A549 (cell line): ENCODE measurements around the gene MSGN1.

Source experiments
- CEBPB ChIP-seq, 2 experiments: fragments of >200 bp in 1 of 2; sonication (Bioruptor Twin) in 1 of 2; formaldehyde crosslinking in 1 of 2; IDR thresholded peaks; 2 replicates each; pipeline ENCODE4 v1.6.1; 2012 to 2016
- EP300 ChIP-seq, 2 experiments: fragments of >200 bp; sonication (Bioruptor Twin); formaldehyde crosslinking; IDR thresholded peaks; 2 replicates in 1 of 2; 3 replicates in 1 of 2; pipeline ENCODE4 v1.6.1; 2016 to 2017
- POLR2A ChIP-seq: IDR thresholded peaks from 2 replicates; pipeline ENCODE4 v1.6.1; 2012; ENCODE audit warnings: mild to moderate bottlenecking, low read length
- RAD21 ChIP-seq, 2 experiments: fragments of >200 bp in 1 of 2; sonication (Bioruptor Twin) in 1 of 2; formaldehyde crosslinking in 1 of 2; IDR thresholded peaks in 1 of 2; conservative IDR thresholded peaks in 1 of 2; 2 replicates in 1 of 2; 3 replicates in 1 of 2; pipeline ENCODE4 v1.6.1; 2012 to 2018; ENCODE audit warnings: inconsistent platforms in 1 of 2
- RFX5 ChIP-seq: fragments of 450-650 bp; IDR thresholded peaks from 2 replicates; pipeline ENCODE4 v1.7.1; 2014; ENCODE audit warnings: antibody characterized with exemption, mild to moderate bottlenecking, moderate library complexity
- SMC3 ChIP-seq: fragments of >200 bp; sonication (Bioruptor Twin); formaldehyde crosslinking; IDR thresholded peaks from 3 replicates; pipeline ENCODE4 v1.6.1; 2018; ENCODE audit warnings: inconsistent platforms
- SREBF2 ChIP-seq: fragments of 450-650 bp; IDR thresholded peaks from 2 replicates; pipeline ENCODE4 v1.6.1; 2014; ENCODE audit warnings: mild to moderate bottlenecking, moderate library complexity
- TP53 ChIP-seq: fragments of 250-450 bp; sonication (Bioruptor Pico); IDR thresholded peaks from 2 replicates; pipeline ENCODE4 v1.5.0; 2021; ENCODE audit warnings: mild to moderate bottlenecking, moderate library complexity
- TF ChIP-seq, protein P1 (sequence below): fragments of >200 bp; sonication (Bioruptor Twin); formaldehyde crosslinking; IDR thresholded peaks from 3 replicates; pipeline ENCODE4 v1.5.1; 2016
- TF ChIP-seq, protein P2 (sequence below): IDR thresholded peaks from 2 replicates; pipeline ENCODE4 v1.6.1; 2012
- TF ChIP-seq, protein P3 (sequence below): fragments of >200 bp; sonication (Bioruptor Twin); formaldehyde crosslinking; IDR thresholded peaks from 3 replicates; pipeline ENCODE4 v1.6.1; 2016

DNA sequence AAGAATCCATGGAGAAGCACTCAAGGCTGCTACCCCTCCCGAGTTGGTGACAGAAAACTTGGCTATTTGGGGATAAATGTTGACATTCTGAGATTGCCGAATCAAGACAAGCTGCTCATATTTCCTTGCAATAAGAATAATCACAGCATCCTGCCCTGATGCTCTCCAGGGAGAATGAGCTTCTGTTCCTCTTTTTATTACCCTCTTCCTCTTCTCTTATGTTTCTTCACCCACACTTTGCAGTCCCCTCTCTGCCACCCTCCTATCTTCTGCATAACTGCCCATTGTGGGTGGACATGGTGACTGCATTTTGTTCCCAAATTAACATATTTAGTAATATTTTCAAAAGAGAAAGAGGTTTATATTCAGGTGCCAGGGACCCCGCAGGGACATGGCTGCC, 11.9 kb upstream of the MSGN1 start:
- TF ChIP-seq, protein P1, sequence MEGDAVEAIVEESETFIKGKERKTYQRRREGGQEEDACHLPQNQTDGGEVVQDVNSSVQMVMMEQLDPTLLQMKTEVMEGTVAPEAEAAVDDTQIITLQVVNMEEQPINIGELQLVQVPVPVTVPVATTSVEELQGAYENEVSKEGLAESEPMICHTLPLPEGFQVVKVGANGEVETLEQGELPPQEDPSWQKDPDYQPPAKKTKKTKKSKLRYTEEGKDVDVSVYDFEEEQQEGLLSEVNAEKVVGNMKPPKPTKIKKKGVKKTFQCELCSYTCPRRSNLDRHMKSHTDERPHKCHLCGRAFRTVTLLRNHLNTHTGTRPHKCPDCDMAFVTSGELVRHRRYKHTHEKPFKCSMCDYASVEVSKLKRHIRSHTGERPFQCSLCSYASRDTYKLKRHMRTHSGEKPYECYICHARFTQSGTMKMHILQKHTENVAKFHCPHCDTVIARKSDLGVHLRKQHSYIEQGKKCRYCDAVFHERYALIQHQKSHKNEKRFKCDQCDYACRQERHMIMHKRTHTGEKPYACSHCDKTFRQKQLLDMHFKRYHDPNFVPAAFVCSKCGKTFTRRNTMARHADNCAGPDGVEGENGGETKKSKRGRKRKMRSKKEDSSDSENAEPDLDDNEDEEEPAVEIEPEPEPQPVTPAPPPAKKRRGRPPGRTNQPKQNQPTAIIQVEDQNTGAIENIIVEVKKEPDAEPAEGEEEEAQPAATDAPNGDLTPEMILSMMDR: no peak
- no peak for TF ChIP-seq RFX5
- TF ChIP-seq POLR2A: no peak
- TF ChIP-seq TP53 (CRISPR knock-in tag): no peak
- TF ChIP-seq, protein P2, sequence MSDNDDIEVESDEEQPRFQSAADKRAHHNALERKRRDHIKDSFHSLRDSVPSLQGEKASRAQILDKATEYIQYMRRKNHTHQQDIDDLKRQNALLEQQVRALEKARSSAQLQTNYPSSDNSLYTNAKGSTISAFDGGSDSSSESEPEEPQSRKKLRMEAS: no peak
- no peak for TF ChIP-seq SMC3
- TF ChIP-seq RAD21 (conservative IDR thresholded peaks at IDR 0.05 in 1 of 2, IDR thresholded peaks at IDR 0.05 in 1 of 2): no peak
- TF ChIP-seq, protein P3, sequence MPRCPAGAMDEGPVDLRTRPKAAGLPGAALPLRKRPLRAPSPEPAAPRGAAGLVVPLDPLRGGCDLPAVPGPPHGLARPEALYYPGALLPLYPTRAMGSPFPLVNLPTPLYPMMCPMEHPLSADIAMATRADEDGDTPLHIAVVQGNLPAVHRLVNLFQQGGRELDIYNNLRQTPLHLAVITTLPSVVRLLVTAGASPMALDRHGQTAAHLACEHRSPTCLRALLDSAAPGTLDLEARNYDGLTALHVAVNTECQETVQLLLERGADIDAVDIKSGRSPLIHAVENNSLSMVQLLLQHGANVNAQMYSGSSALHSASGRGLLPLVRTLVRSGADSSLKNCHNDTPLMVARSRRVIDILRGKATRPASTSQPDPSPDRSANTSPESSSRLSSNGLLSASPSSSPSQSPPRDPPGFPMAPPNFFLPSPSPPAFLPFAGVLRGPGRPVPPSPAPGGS: no peak
- TF ChIP-seq CEBPB (IDR thresholded peaks at IDR 0.05): no peak
- no peak for TF ChIP-seq EP300 (IDR thresholded peaks at IDR 0.05)
- no peak for TF ChIP-seq SREBF2
